HCT116 (cell line): Measurements from ENCODE around the gene TACC3. TPM values are rescaled to one million over a fixed set of nuclear protein-coding genes. Genes with fewer than 3 reads are reported as not detected.
A peak's percentile ranks its signal among the peaks of the same experiment; 100 is the strongest.

Source experiments
- ATAC-seq: fragments of 200-7000 bp; cut with Tn5 transposase; 2 replicates; pipeline ENCODE4 v1.9.1; 2020; ENCODE audit warnings: mild to moderate bottlenecking, moderate library complexity
- BruUV-seq: library from RNA; stranded (reverse); fragments of 400-500 nt; replicated peaks from 2 replicates; lab custom pipeline; 2021; lab: Mats Ljungman, UMichigan
- CTCF ChIA-PET: fragments of 300-600 bp; sonication (Branson Sonifier 250); formaldehyde crosslinking; loops from one replicate; lab custom pipeline; 2021; ENCODE audit warnings: antibody characterized with exemption; lab: Charles Lee
- POLR2A ChIA-PET: fragments of 300-600, 350-600 bp; sonication (Branson Sonifier 250); formaldehyde crosslinking; loops from one replicate; lab custom pipeline; 2021; ENCODE audit warnings: antibody characterized with exemption; lab: Charles Lee
- RAD21 ChIA-PET, 2 experiments: fragments of 300-600 bp; sonication (Branson Sonifier 250); formaldehyde crosslinking; loops; one replicate each; lab custom pipeline; 2023; ENCODE audit warnings: low total read pairs in 2 of 2; ENCODE audit not compliant: uncharacterized antibody in 2 of 2, unreplicated experiment in 2 of 2, low non-redundant PET in 1 of 2; lab: Charles Lee
- DNase-seq: peaks from one replicate; pipeline ENCODE4 v3.0.0-alpha.2; 2010; ENCODE audit warnings: low read depth, low spot score
- H2AFZ ChIP-seq: fragments of 200-600 bp; shearing (Covaris generic), sonication (generic); 2 replicates; pipeline ENCODE4 v1.6.1; 2017; ENCODE audit warnings: low read depth, mixed run types, mixed read lengths, antibody characterized with exemption, low read length; ENCODE audit not compliant: poor library complexity, severe bottlenecking
- H3K27ac ChIP-seq: 2 replicates; pipeline ENCODE4 v1.5.1; 2012; ENCODE audit warnings: low read depth, low read length
- H3K27me3 ChIP-seq: fragments of 200-600 bp; sonication (generic); 2 replicates; pipeline ENCODE4 v1.6.1; 2016; ENCODE audit warnings: mixed run types, low read length, mixed read lengths; ENCODE audit not compliant: insufficient read depth
- H3K36me3 ChIP-seq, 2 experiments: fragments of 200-500 bp in 1 of 2; fragments of 200-600 bp in 1 of 2; sonication (Bioruptor generic) in 1 of 2; sonication (generic) in 1 of 2; 2 replicates each; pipeline versions ENCODE4 v1.5.1 to v1.6.1; 2014 to 2016; ENCODE audit warnings: low read length in 2 of 2, inconsistent platforms in 1 of 2, mixed read lengths in 1 of 2, mixed run types in 1 of 2; ENCODE audit not compliant: insufficient read depth in 2 of 2, control insufficient read depth in 1 of 2
- H3K4me1 ChIP-seq, 2 experiments: fragments of 200-600 bp in 1 of 2; sonication (generic) in 1 of 2; 2 replicates each; pipeline versions ENCODE4 v1.5.1 to v1.6.1; 2012 to 2017; ENCODE audit warnings: low read length in 2 of 2, inconsistent platforms in 1 of 2, mild to moderate bottlenecking in 1 of 2, mixed read lengths in 1 of 2, mixed run types in 1 of 2, moderate library complexity in 1 of 2; ENCODE audit not compliant: insufficient read depth in 2 of 2, control insufficient read depth in 1 of 2
- H3K4me2 ChIP-seq: fragments of 200-600 bp; sonication (generic); 2 replicates; pipeline ENCODE4 v1.6.1; 2017; ENCODE audit warnings: mixed run types, low read length, mixed read lengths
- H3K4me3 ChIP-seq, 2 experiments: fragments of 200-600 bp in 1 of 2; sonication (generic) in 1 of 2; replicated peaks in 1 of 2; 2 replicates each; pipeline ENCODE4 v1.5.1; 2011 to 2016; ENCODE audit warnings: low read length in 2 of 2, control low read depth in 1 of 2, low read depth in 1 of 2, mild to moderate bottlenecking in 1 of 2, mixed read lengths in 1 of 2, mixed run types in 1 of 2
- H3K79me2 ChIP-seq: fragments of 200-600 bp; sonication (generic); 2 replicates; pipeline ENCODE4 v1.6.1; 2017; ENCODE audit warnings: mild to moderate bottlenecking, mixed run types, low read length, moderate library complexity, mixed read lengths; ENCODE audit not compliant: insufficient read depth
- H3K9ac ChIP-seq: fragments of 200-600 bp; sonication (generic); 2 replicates; pipeline ENCODE4 v1.6.1; 2016; ENCODE audit warnings: low read length, mixed read lengths
- H3K9me2 ChIP-seq: fragments of 200-600 bp; sonication (generic), shearing (Covaris generic); 2 replicates; pipeline ENCODE4 v1.6.1; 2017; ENCODE audit warnings: mixed run types, mild to moderate bottlenecking, moderate library complexity; ENCODE audit not compliant: insufficient read depth
- H3K9me3 ChIP-seq, 2 experiments: fragments of 200-500 bp in 1 of 2; fragments of 200-600 bp in 1 of 2; sonication (Bioruptor generic) in 1 of 2; sonication (generic) in 1 of 2; 2 replicates each; pipeline ENCODE4 v1.6.1; 2014 to 2017; ENCODE audit warnings: low read length in 2 of 2, mixed read lengths in 2 of 2, inconsistent platforms in 1 of 2, low read depth in 1 of 2, mild to moderate bottlenecking in 1 of 2, mixed run types in 1 of 2, moderate library complexity in 1 of 2; ENCODE audit not compliant: control insufficient read depth in 1 of 2, insufficient read depth in 1 of 2
- H4K20me1 ChIP-seq: fragments of 200-600 bp; sonication (generic), shearing (Covaris generic); 2 replicates; pipeline ENCODE4 v1.6.1; 2017; ENCODE audit warnings: mixed run types, mild to moderate bottlenecking, moderate library complexity; ENCODE audit not compliant: insufficient read depth
- EGR1 ChIP-seq: IDR thresholded peaks from 2 replicates; pipeline ENCODE4 v1.6.1; 2012; ENCODE audit warnings: low read depth
- intact Hi-C: fragments of 100-400 bp; cut with micrococcal nuclease; formaldehyde crosslinking; loops from 2 replicates; pipeline ENCODE4 v1.10.0; 2022
- total RNA-seq: library from RNA; stranded (reverse); gene quantifications from one replicate; pipeline ENCODE4 v1.2.1, GENCODE V29; 2021; ENCODE audit not compliant: unreplicated experiment
- TF ChIP-seq, protein P1 (sequence below): IDR thresholded peaks from 2 replicates; pipeline ENCODE4 v1.6.1; 2012; ENCODE audit warnings: low read depth
- TF ChIP-seq, protein P2 (sequence below), 3 experiments: fragments of 200-600 bp in 1 of 3; sonication (generic) in 1 of 3; IDR thresholded peaks in 2 of 3; conservative IDR thresholded peaks in 1 of 3; 2 replicates each; pipeline ENCODE4 v1.5.1; 2012 to 2017; ENCODE audit warnings: low read depth in 2 of 3, low read length in 2 of 3, antibody characterized with exemption in 1 of 3, borderline replicate concordance in 1 of 3, control low read depth in 1 of 3, mild to moderate bottlenecking in 1 of 3, mixed read lengths in 1 of 3, mixed run types in 1 of 3, moderate library complexity in 1 of 3; ENCODE audit not compliant: insufficient read depth in 1 of 3

TACC3 gene
- total RNA-seq, 1 experiment from 2014 or later = 106 TPM

DNA sequence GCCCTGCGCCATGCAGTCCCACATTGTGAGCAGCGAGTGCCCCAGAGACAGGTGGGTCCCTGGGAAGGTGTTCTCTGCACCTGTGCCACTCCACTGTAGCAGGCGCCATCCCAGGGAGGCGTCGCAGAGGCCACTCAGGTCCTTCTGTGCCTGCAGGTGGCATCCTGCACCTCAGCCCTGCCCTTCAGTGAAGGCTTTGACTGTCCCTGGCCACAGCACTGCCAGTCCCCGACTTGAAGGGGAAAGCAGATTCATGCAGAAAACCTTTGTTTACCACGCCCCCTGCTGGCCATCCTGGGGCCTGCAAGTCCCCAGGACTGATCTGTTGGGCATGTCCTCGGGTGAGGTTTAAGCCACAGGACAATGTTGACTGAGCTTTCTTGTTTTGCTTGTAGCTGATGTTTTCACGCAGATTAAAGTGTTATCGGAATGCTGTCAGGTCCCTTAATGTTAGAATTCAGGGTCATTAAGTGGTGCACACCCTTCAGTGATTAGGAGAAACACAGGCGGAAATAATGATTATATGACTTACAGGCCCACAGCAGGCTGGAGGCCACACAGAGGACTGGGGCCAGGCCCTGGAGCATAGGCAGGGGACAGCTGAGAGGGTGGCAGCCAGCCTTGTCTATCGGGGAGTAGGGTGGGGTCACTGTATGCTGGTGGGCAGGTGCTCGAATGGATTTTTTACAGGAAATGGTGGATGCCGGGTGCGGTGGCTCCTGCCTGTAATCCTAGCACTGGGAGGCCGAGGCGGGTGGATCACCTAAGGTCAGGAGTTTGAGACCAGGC is 5.0 kb downstream of the TACC3 start:
- Histone ChIP-seq H3K27me3 (no peaks in the 10 kb centered on the region), H3K9me2 (no peaks in the 10 kb centered on the region), H3K36me3 (peaks cover 27 to 75% of the 10 kb centered on the region in 2 experiments), H3K9me3 (no peaks in the 10 kb centered on the region), H4K20me1 (no peaks in the 10 kb centered on the region; the same call in 1 of the 2 replicates), H3K79me2 (peaks cover 98% of the 10 kb centered on the region), H3K4me2 (no peak overlapping the region), H3K4me3 (no peak overlapping the region), H3K9ac (no peak overlapping the region), H3K4me1 (peaks cover 22 to 37% of the 10 kb centered on the region in 2 experiments), H3K27ac (peak overlapping the region; percentile 74), H2AFZ (no peak overlapping the region)
- ATAC-seq (peak; percentile 68), DNase-seq (peak; percentile 78)
- POLR2A ChIA-PET = no interaction called here
- TF ChIP-seq, protein P1, sequence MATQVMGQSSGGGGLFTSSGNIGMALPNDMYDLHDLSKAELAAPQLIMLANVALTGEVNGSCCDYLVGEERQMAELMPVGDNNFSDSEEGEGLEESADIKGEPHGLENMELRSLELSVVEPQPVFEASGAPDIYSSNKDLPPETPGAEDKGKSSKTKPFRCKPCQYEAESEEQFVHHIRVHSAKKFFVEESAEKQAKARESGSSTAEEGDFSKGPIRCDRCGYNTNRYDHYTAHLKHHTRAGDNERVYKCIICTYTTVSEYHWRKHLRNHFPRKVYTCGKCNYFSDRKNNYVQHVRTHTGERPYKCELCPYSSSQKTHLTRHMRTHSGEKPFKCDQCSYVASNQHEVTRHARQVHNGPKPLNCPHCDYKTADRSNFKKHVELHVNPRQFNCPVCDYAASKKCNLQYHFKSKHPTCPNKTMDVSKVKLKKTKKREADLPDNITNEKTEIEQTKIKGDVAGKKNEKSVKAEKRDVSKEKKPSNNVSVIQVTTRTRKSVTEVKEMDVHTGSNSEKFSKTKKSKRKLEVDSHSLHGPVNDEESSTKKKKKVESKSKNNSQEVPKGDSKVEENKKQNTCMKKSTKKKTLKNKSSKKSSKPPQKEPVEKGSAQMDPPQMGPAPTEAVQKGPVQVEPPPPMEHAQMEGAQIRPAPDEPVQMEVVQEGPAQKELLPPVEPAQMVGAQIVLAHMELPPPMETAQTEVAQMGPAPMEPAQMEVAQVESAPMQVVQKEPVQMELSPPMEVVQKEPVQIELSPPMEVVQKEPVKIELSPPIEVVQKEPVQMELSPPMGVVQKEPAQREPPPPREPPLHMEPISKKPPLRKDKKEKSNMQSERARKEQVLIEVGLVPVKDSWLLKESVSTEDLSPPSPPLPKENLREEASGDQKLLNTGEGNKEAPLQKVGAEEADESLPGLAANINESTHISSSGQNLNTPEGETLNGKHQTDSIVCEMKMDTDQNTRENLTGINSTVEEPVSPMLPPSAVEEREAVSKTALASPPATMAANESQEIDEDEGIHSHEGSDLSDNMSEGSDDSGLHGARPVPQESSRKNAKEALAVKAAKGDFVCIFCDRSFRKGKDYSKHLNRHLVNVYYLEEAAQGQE = no peak
- TF ChIP-seq, protein P2, sequence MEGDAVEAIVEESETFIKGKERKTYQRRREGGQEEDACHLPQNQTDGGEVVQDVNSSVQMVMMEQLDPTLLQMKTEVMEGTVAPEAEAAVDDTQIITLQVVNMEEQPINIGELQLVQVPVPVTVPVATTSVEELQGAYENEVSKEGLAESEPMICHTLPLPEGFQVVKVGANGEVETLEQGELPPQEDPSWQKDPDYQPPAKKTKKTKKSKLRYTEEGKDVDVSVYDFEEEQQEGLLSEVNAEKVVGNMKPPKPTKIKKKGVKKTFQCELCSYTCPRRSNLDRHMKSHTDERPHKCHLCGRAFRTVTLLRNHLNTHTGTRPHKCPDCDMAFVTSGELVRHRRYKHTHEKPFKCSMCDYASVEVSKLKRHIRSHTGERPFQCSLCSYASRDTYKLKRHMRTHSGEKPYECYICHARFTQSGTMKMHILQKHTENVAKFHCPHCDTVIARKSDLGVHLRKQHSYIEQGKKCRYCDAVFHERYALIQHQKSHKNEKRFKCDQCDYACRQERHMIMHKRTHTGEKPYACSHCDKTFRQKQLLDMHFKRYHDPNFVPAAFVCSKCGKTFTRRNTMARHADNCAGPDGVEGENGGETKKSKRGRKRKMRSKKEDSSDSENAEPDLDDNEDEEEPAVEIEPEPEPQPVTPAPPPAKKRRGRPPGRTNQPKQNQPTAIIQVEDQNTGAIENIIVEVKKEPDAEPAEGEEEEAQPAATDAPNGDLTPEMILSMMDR (IDR thresholded peaks at IDR 0.05 in 2 of 3, conservative IDR thresholded peaks at IDR 0.05 in 1 of 3; ENCODE audit: borderline replicate concordance in 1 of 3, insufficient read depth in 1 of 3, low read depth in 2 of 3, low read length in 2 of 3) = peak in 2 of 3 experiments; percentile 98 to 99; a peak in 4 of 6 replicates
- no peak for TF ChIP-seq EGR1
- CTCF ChIA-PET = interaction anchor here (0.6 to 4.6 kb wide), 7 partner anchors 12 to 97 kb away, joined by 3 to 26 read pairs (median 3); partner anchors contain the start of gene SLBP
- RAD21 ChIA-PET = no interaction called here
- intact Hi-C loops = loop anchor here (1.0 kb wide), 1 partner anchor 33 kb away; no protein-coding TSS in a partner anchor
- no TSS peak for BruUV-seq
